B cell (primary cell): ENCODE data around the gene PTF1A. TPM values are rescaled to one million over a fixed set of nuclear protein-coding genes. Genes with fewer than 3 reads are reported as not detected.

Experiments
- ATAC-seq: fragments of 200-7000 bp; cut with Tn5 transposase; one replicate; pipeline ENCODE4 v1.10.0; 2021; ENCODE audit warnings: low read depth, mild to moderate bottlenecking, moderate number of reproducible peaks, moderate library complexity
- CTCF ChIA-PET: fragments of 350-600 bp; sonication (Branson Sonifier 250); formaldehyde crosslinking; loops from one replicate; lab custom pipeline; 2021; ENCODE audit warnings: antibody characterized with exemption, inconsistent platforms; lab: Charles Lee
- POLR2A ChIA-PET: fragments of 350-600 bp; sonication (Branson Sonifier 250); formaldehyde crosslinking; loops from one replicate; lab custom pipeline; 2021; ENCODE audit warnings: antibody characterized with exemption; lab: Charles Lee
- DNase-seq: peaks from one replicate; pipeline ENCODE4 v3.0.0; 2013
- H2AFZ ChIP-seq: 2 replicates; pipeline ENCODE4 v1.6.1; 2012; ENCODE audit warnings: mild to moderate bottlenecking, low read depth, low read length; ENCODE audit not compliant: insufficient read depth, poor library complexity, severe bottlenecking
- H3K27ac ChIP-seq, 2 donors: 1 replicate in 1 of 2; 2 replicates in 1 of 2; pipeline ENCODE4 v1.5.1; 2012 to 2013; ENCODE audit warnings: low read length in 2 of 2, mild to moderate bottlenecking in 2 of 2, moderate library complexity in 1 of 2
- H3K27me3 ChIP-seq, 4 experiments: fragments of 200-600 bp in 1 of 4; sonication (generic) in 1 of 4; replicated peaks in 1 of 4; 1 replicate in 2 of 4; 2 replicates in 2 of 4; pipeline versions ENCODE4 v1.6.1 to v1.7.0; 2013 to 2016; ENCODE audit warnings: low read length in 3 of 4, mild to moderate bottlenecking in 2 of 4, mixed read lengths in 1 of 4, moderate library complexity in 1 of 4; ENCODE audit not compliant: insufficient read depth in 4 of 4, control insufficient read depth in 3 of 4; ENCODE audit errors: control extremely low read depth in 1 of 4
- H3K36me3 ChIP-seq, 2 experiments: replicated peaks in 1 of 2; 1 replicate in 1 of 2; 2 replicates in 1 of 2; pipeline versions ENCODE4 v1.6.1 to v1.7.1; 2013; ENCODE audit warnings: low read length in 1 of 2; ENCODE audit not compliant: insufficient read depth in 2 of 2, control insufficient read depth in 1 of 2; ENCODE audit errors: control extremely low read depth in 1 of 2, extremely low read depth in 1 of 2
- H3K4me1 ChIP-seq, 2 donors: fragments of 200-600 bp in 1 of 2; sonication (generic) in 1 of 2; 1 replicate in 1 of 2; 2 replicates in 1 of 2; pipeline versions ENCODE4 v1.5.1 to v1.6.1; 2013 to 2017; ENCODE audit warnings: low read length in 2 of 2; ENCODE audit not compliant: control insufficient read depth in 2 of 2, insufficient read depth in 2 of 2
- H3K4me2 ChIP-seq: replicated peaks from 2 replicates; pipeline ENCODE3; 2012; ENCODE audit warnings: mild to moderate bottlenecking, low read depth, low read length; ENCODE audit not compliant: poor library complexity, severe bottlenecking
- H3K4me3 ChIP-seq, 5 experiments: fragments of 200-600 bp in 1 of 5; sonication (generic) in 1 of 5; 1 replicate in 3 of 5; 2 replicates in 2 of 5; pipeline versions ENCODE4 v1.5.1 to v1.7.0; 2011 to 2016; ENCODE audit warnings: low read length in 4 of 5, mild to moderate bottlenecking in 4 of 5, low read depth in 2 of 5, control low read depth in 1 of 5, moderate library complexity in 1 of 5; ENCODE audit not compliant: insufficient read depth in 1 of 5; ENCODE audit errors: control extremely low read depth in 1 of 5, extremely low read depth in 1 of 5
- H3K79me2 ChIP-seq: fragments of 200-600 bp; sonication (generic); one replicate; pipeline ENCODE4 v1.6.0; 2016; ENCODE audit warnings: low read length; ENCODE audit not compliant: control insufficient read depth, insufficient read depth
- H3K9ac ChIP-seq: fragments of 200-600 bp; sonication (generic); 2 replicates; pipeline ENCODE4 v1.6.1; 2017; ENCODE audit warnings: mild to moderate bottlenecking, low read length, moderate library complexity
- H3K9me3 ChIP-seq, 3 donors: one replicate each; pipeline versions ENCODE4 v1.6.1 to v1.7.1; 2013; ENCODE audit warnings: low read length in 2 of 3; ENCODE audit not compliant: control insufficient read depth in 2 of 3, insufficient read depth in 1 of 3; ENCODE audit errors: control extremely low read depth in 1 of 3
- H4K20me1 ChIP-seq: 2 replicates; pipeline ENCODE4 v1.6.0; 2012; ENCODE audit warnings: mild to moderate bottlenecking, low read length; ENCODE audit not compliant: insufficient read depth, control insufficient read depth, poor library complexity, severe bottlenecking
- H3K27ac Mint-ChIP-seq: one replicate; pipeline ENCODE4 v1.8.0; 2021; ENCODE audit warnings: mixed read lengths
- H3K27me3 Mint-ChIP-seq: one replicate; pipeline ENCODE4 v1.8.0; 2021; ENCODE audit warnings: mixed read lengths
- H3K4me1 Mint-ChIP-seq: one replicate; pipeline ENCODE4 v1.8.0; 2021; ENCODE audit warnings: mixed read lengths
- H3K4me3 Mint-ChIP-seq: one replicate; pipeline ENCODE4 v1.8.0; 2021; ENCODE audit warnings: mixed read lengths
- H3K9me3 Mint-ChIP-seq: one replicate; pipeline ENCODE4 v1.8.0; 2022; ENCODE audit warnings: mixed read lengths; ENCODE audit not compliant: insufficient read depth
- EZH2 ChIP-seq: IDR thresholded peaks from 2 replicates; pipeline ENCODE4 v1.6.1; 2012; ENCODE audit warnings: borderline replicate concordance, low read depth, mild to moderate bottlenecking, moderate library complexity, low read length; ENCODE audit not compliant: insufficient read depth, poor library complexity, severe bottlenecking
- WGBS: methylation state at CpG from one replicate; pipeline ENCODE4 v1.1.5; 2013; ENCODE audit warnings: missing lambda C conversion rate; ENCODE audit not compliant: insufficient coverage; 5-methylcytosine and 5-hydroxymethylcytosine counted together
- intact Hi-C: fragments of 100-400 bp; cut with micrococcal nuclease; formaldehyde crosslinking; loops from one replicate; pipeline ENCODE4 v1.10.0; 2022
- polyA plus RNA-seq: library from polyadenylated mRNA; depleted of rRNA; stranded (reverse); fragments of >200 nt; gene quantifications from 2 replicates; pipeline ENCODE4 v1.2.3, GENCODE V29; 2012
- total RNA-seq, 2 donors: library from RNA; stranded (reverse); fragments of 120-200 nt in 1 of 2; gene quantifications; 1 replicate in 1 of 2; 2 replicates in 1 of 2; pipeline versions ENCODE4 v1.2.3 to v1.2.4, GENCODE V29; 2013 to 2022
- TF ChIP-seq, protein P1 (sequence below): fragments of 200-600 bp; IDR thresholded peaks from one replicate; pipeline ENCODE4 v1.8.0; 2022; ENCODE audit warnings: antibody characterized with exemption, mild to moderate bottlenecking

The PTF1A gene
- total and polyA plus RNA-seq, 2 donors (not counting 1 experiment from before 2014, with no cell fraction given) = not detected

GRCh38 chr10:23195846-23196600, 3.9 kb downstream of the PTF1A start:
- peaks cover 59% of the 10 kb centered on the region for H3K27me3 Mint-ChIP-seq
- ATAC-seq (no peak), DNase-seq (no peak)
- 18% methylated on average over 12 of the region's 13 CpGs for WGBS
- no peaks in the 10 kb centered on the region for H3K4me1 ChIP-seq
- no peak overlapping the region for H3K4me2 ChIP-seq
- H3K27ac Mint-ChIP-seq = no peak overlapping the region
- H3K4me3 Mint-ChIP-seq = no peak overlapping the region
- H3K9me3 ChIP-seq = no peaks in the 10 kb centered on the region
- peaks cover 1% of the 10 kb centered on the region for H3K4me1 Mint-ChIP-seq
- H3K9ac ChIP-seq = no peak overlapping the region
- H4K20me1 ChIP-seq = no peaks in the 10 kb centered on the region
- ChIA-PET CTCF (no interaction called here), POLR2A (no interaction called here)
- no peaks in the 10 kb centered on the region for H3K9me3 Mint-ChIP-seq
- no peaks in the 10 kb centered on the region for H3K79me2 ChIP-seq
- no peak overlapping the region for H3K27ac ChIP-seq
- peaks cover 0 to 74% (median 27%) of the 10 kb centered on the region in 4 experiments for H3K27me3 ChIP-seq
- H2AFZ ChIP-seq = no peak overlapping the region
- H3K36me3 ChIP-seq = no peaks in the 10 kb centered on the region
- TF ChIP-seq, protein P1, sequence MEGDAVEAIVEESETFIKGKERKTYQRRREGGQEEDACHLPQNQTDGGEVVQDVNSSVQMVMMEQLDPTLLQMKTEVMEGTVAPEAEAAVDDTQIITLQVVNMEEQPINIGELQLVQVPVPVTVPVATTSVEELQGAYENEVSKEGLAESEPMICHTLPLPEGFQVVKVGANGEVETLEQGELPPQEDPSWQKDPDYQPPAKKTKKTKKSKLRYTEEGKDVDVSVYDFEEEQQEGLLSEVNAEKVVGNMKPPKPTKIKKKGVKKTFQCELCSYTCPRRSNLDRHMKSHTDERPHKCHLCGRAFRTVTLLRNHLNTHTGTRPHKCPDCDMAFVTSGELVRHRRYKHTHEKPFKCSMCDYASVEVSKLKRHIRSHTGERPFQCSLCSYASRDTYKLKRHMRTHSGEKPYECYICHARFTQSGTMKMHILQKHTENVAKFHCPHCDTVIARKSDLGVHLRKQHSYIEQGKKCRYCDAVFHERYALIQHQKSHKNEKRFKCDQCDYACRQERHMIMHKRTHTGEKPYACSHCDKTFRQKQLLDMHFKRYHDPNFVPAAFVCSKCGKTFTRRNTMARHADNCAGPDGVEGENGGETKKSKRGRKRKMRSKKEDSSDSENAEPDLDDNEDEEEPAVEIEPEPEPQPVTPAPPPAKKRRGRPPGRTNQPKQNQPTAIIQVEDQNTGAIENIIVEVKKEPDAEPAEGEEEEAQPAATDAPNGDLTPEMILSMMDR = no peak
- no peak for TF ChIP-seq EZH2
- no peak overlapping the region for H3K4me3 ChIP-seq
- intact Hi-C loops = no loop called here

DNA sequence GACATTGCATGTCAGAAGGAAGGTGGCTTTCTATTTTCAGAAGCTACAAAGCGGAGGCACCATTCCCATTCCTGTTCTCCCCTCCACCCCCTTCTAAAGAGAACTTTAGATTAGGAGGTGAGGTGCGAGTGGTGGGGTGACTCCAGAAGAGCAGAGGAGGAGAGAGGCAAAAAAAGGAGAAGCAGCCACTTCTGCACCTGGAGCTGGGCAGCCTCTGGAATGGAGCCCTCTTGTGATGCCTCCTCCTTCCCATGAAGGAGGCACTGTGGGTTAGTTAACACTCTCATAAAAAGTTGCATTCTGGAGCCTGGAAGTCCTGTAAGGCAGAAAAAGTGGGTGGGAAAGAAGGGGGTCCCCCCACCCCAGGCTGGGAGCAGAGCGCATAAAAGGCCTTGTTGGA, 4.8 kb downstream of the PTF1A start:
- H3K9ac ChIP-seq = no peak overlapping the region
- ATAC-seq (no peak), DNase-seq (no peak)
- peaks cover 0 to 70% (median 27%) of the 10 kb centered on the region in 4 experiments for H3K27me3 ChIP-seq
- H3K4me3 Mint-ChIP-seq = no peak overlapping the region
- no peaks in the 10 kb centered on the region for H3K79me2 ChIP-seq
- 60% methylated on average over 1 of the region's 3 CpGs for WGBS
- H3K4me1 Mint-ChIP-seq = peaks cover 1% of the 10 kb centered on the region
- no peak overlapping the region for H2AFZ ChIP-seq
- H3K9me3 ChIP-seq = no peaks in the 10 kb centered on the region
- H3K4me1 ChIP-seq = no peaks in the 10 kb centered on the region
- no peak overlapping the region for H3K27ac ChIP-seq
- H3K4me2 ChIP-seq = no peak overlapping the region
- POLR2A ChIA-PET = no interaction called here
- no peak for TF ChIP-seq EZH2
- TF ChIP-seq, protein P1 = no peak
- H3K9me3 Mint-ChIP-seq = no peaks in the 10 kb centered on the region
- H3K27ac Mint-ChIP-seq = no peak overlapping the region
- H3K4me3 ChIP-seq = no peak overlapping the region
- H3K36me3 ChIP-seq = no peaks in the 10 kb centered on the region
- H3K27me3 Mint-ChIP-seq = peaks cover 64% of the 10 kb centered on the region
- CTCF ChIA-PET = no interaction called here
- intact Hi-C loops = no loop called here
- H4K20me1 ChIP-seq = no peaks in the 10 kb centered on the region
